CD4-positive, alpha-beta memory T cell (primary cell): Measurements from ENCODE around the gene RITA1. TPM values are rescaled to one million over a fixed set of nuclear protein-coding genes. Genes with fewer than 3 reads are reported as not detected.
"Not testable (repeated sequence)": the region's sequence is repeated elsewhere in the genome, so short reads cannot be mapped to it uniquely, and the experiment has no call there.

ENCODE experiments used
- CTCF ChIA-PET: fragments of 350-600 bp; sonication (Branson Sonifier 250); formaldehyde crosslinking; loops from one replicate; lab custom pipeline; 2021; ENCODE audit warnings: inconsistent platforms; ENCODE audit not compliant: partially characterized antibody; lab: Charles Lee
- POLR2A ChIA-PET: fragments of 350-600 bp; sonication (Branson Sonifier 250); formaldehyde crosslinking; loops from one replicate; lab custom pipeline; 2021; ENCODE audit not compliant: partially characterized antibody; lab: Charles Lee
- DNase-seq, 5 donors: peaks; one replicate each; pipeline versions ENCODE4 v3.0.0 to v3.0.0-alpha.2; 2020 to 2022; ENCODE audit warnings: mixed read lengths in 1 of 5
- H3K27ac ChIP-seq: one replicate; pipeline ENCODE4 v1.7.0; 2013; ENCODE audit warnings: low read depth, low read length
- H3K27me3 ChIP-seq: 2 replicates; pipeline ENCODE4 v1.7.0; 2013; ENCODE audit warnings: mild to moderate bottlenecking, low read length, moderate library complexity; ENCODE audit not compliant: insufficient read depth
- H3K36me3 ChIP-seq: 2 replicates; pipeline ENCODE4 v1.7.0; 2013; ENCODE audit warnings: mild to moderate bottlenecking, low read length, moderate library complexity; ENCODE audit not compliant: insufficient read depth
- H3K4me1 ChIP-seq: 2 replicates; pipeline ENCODE4 v1.7.0; 2013; ENCODE audit warnings: mild to moderate bottlenecking, low read length, moderate library complexity; ENCODE audit not compliant: insufficient read depth
- H3K4me3 ChIP-seq, 2 donors: one replicate each; pipeline ENCODE4 v1.7.0; 2013; ENCODE audit warnings: low read length in 2 of 2, mild to moderate bottlenecking in 1 of 2
- H3K9me3 ChIP-seq, 2 donors: one replicate each; pipeline ENCODE4 v1.7.0; 2013; ENCODE audit warnings: low read length in 2 of 2, control low read depth in 1 of 2; ENCODE audit not compliant: control insufficient read depth in 1 of 2
- H3K27ac Mint-ChIP-seq, 7 donors: one replicate each; pipeline ENCODE4 v1.8.0; 2020 to 2021; ENCODE audit warnings: mixed read lengths in 7 of 7, mild to moderate bottlenecking in 6 of 7, inconsistent platforms in 3 of 7, moderate library complexity in 3 of 7
- H3K27me3 Mint-ChIP-seq, 2 donors: one replicate each; pipeline ENCODE4 v1.8.0; 2020 to 2021; ENCODE audit warnings: mixed read lengths in 2 of 2
- H3K36me3 Mint-ChIP-seq, 2 donors: one replicate each; pipeline ENCODE4 v1.8.0; 2020 to 2021; ENCODE audit warnings: mixed read lengths in 2 of 2, inconsistent platforms in 1 of 2, mild to moderate bottlenecking in 1 of 2
- H3K4me1 Mint-ChIP-seq, 4 donors: one replicate each; pipeline ENCODE4 v1.8.0; 2020 to 2021; ENCODE audit warnings: mixed read lengths in 4 of 4, mild to moderate bottlenecking in 1 of 4
- H3K4me3 Mint-ChIP-seq, 8 donors: one replicate each; pipeline ENCODE4 v1.8.0; 2020 to 2021; ENCODE audit warnings: mixed read lengths in 8 of 8, mild to moderate bottlenecking in 7 of 8, moderate library complexity in 6 of 8, inconsistent platforms in 3 of 8
- H3K9me3 Mint-ChIP-seq, 8 donors: one replicate each; pipeline ENCODE4 v1.8.0; 2020 to 2021; ENCODE audit warnings: mixed read lengths in 8 of 8, mild to moderate bottlenecking in 5 of 8, inconsistent platforms in 3 of 8, moderate library complexity in 1 of 8
- intact Hi-C: fragments of 100-400 bp; cut with micrococcal nuclease; formaldehyde crosslinking; loops from one replicate; pipeline ENCODE4 v1.15.1; 2023
- polyA plus RNA-seq, 2 donors: library from polyadenylated mRNA; unstranded; fragments of 300-500 nt; fragmentation: Illumina TruSeq; gene quantifications; one replicate each; pipeline ENCODE4 v1.2.3, GENCODE V29; 2021
- total RNA-seq, 2 experiments: library from RNA; stranded (reverse); gene quantifications; one replicate each; pipeline ENCODE4 v1.2.3, GENCODE V29; 2021

RITA1 gene
- total and polyA plus RNA-seq, 4 experiments from 2014 or later = 12.8 to 25.9 (median 16.8) TPM

GRCh38 chr12:113200021-113200797, 14.7 kb downstream of the RITA1 start:
- H3K27ac ChIP-seq = no peak overlapping the region
- H3K27ac Mint-ChIP-seq = no peak overlapping the region
- no peaks in the 10 kb centered on the region for H3K36me3 Mint-ChIP-seq

GRCh38 chr12:113201187-113202177, 16.0 kb downstream of the RITA1 start:
- intact Hi-C loops = no loop called here
- POLR2A ChIA-PET = no interaction called here
- no peaks in the 10 kb centered on the region for H3K27me3 Mint-ChIP-seq

More at GRCh38 chr12:113200021-113200797, 14.7 kb downstream of the RITA1 start:
- no peaks in the 10 kb centered on the region for H3K36me3 ChIP-seq
- no peaks in the 10 kb centered on the region for H3K9me3 ChIP-seq
- Mint-ChIP-seq H3K4me3 (no peak overlapping the region), H3K9me3 (no peaks in the 10 kb centered on the region), H3K4me1 (peaks cover 0 to 4% (median 2%) of the 10 kb centered on the region in 4 donors), H3K27me3 (no peaks in the 10 kb centered on the region)
- intact Hi-C loops = no loop called here
- H3K4me1 ChIP-seq = no peaks in the 10 kb centered on the region
- DNase-seq = no peak
- ChIA-PET CTCF (no interaction called here), POLR2A (interaction anchor here (0.7 to 0.9 kb wide), 2 partner anchors 8 to 15 kb away, joined by 3 read pairs; partner anchors contain the start of gene RITA1)
- H3K4me3 ChIP-seq = no peak overlapping the region
- no peaks in the 10 kb centered on the region for H3K27me3 ChIP-seq

GRCh38 chr12:113202300-113203075, 17.0 kb downstream of the RITA1 start:
- POLR2A ChIA-PET = interaction anchor here (0.6 kb wide), 1 partner anchor 14 kb away, joined by 3 read pairs; no protein-coding TSS in a partner anchor
- Mint-ChIP-seq H3K36me3 (no peaks in the 10 kb centered on the region), H3K9me3 (no peaks in the 10 kb centered on the region), H3K27me3 (no peaks in the 10 kb centered on the region), H3K4me1 (peaks cover 4 to 11% (median 8%) of the 10 kb centered on the region in 4 donors), H3K4me3 (no peak overlapping the region), H3K27ac (no peak overlapping the region)
- Histone ChIP-seq H3K27me3 (no peaks in the 10 kb centered on the region), H3K36me3 (no peaks in the 10 kb centered on the region), H3K4me3 (no peak overlapping the region), H3K9me3 (no peaks in the 10 kb centered on the region), H3K4me1 (peaks cover 5% of the 10 kb centered on the region), H3K27ac (no peak overlapping the region)
- intact Hi-C loops = loop anchor here (1.0 kb wide), 1 partner anchor 15 kb away; no protein-coding TSS in a partner anchor
- CTCF ChIA-PET = interaction anchor here (1.4 to 1.5 kb wide), 2 partner anchors 12 to 29 kb away, joined by 3 read pairs; no protein-coding TSS in a partner anchor
- no peak for DNase-seq

More at GRCh38 chr12:113201187-113202177, 16.0 kb downstream of the RITA1 start:
- DNase-seq = no peak
- CTCF ChIA-PET = no interaction called here
- Histone ChIP-seq H3K27ac (no peak overlapping the region), H3K4me1 (no peaks in the 10 kb centered on the region), H3K27me3 (no peaks in the 10 kb centered on the region), H3K4me3 (no peak overlapping the region), H3K9me3 (no peaks in the 10 kb centered on the region), H3K36me3 (no peaks in the 10 kb centered on the region)
- Mint-ChIP-seq H3K4me3 (no peak overlapping the region), H3K4me1 (peaks cover 2 to 8% (median 5%) of the 10 kb centered on the region in 4 donors), H3K9me3 (no peaks in the 10 kb centered on the region), H3K27ac (peak overlapping the region in 1 of 7 donors; percentile 17), H3K36me3 (no peaks in the 10 kb centered on the region)

GRCh38 chr12:113203852-113204760, 18.6 kb downstream of the RITA1 start:
- H3K36me3 ChIP-seq = no peaks in the 10 kb centered on the region
- POLR2A ChIA-PET = interaction anchor here (0.5 kb wide), 1 partner anchor 23 kb away, joined by 3 read pairs; no protein-coding TSS in a partner anchor
- intact Hi-C loops = loop anchor here (1.0 kb wide), 1 partner anchor 17 kb away; no protein-coding TSS in a partner anchor

GRCh38 chr12:113204804-113205203, 19.3 kb downstream of the RITA1 start:
- H3K27me3 ChIP-seq = no peaks in the 10 kb centered on the region
- DNase-seq = no peak
- intact Hi-C loops = loop anchor here (5.0 kb wide), 1 partner anchor 57 kb away; no protein-coding TSS in a partner anchor
- ChIA-PET CTCF (no interaction called here), POLR2A (interaction anchor here (0.5 kb wide), 1 partner anchor 23 kb away, joined by 3 read pairs; no protein-coding TSS in a partner anchor)
- peaks cover 28% of the 10 kb centered on the region for H3K4me1 ChIP-seq
- Mint-ChIP-seq H3K36me3 (no peaks in the 10 kb centered on the region), H3K9me3 (no peaks in the 10 kb centered on the region), H3K27ac (peak overlapping the region in 4 of 7 donors; percentile 22 to 61 (median 42)), H3K27me3 (no peaks in the 10 kb centered on the region), H3K4me1 (peaks cover 17 to 34% (median 27%) of the 10 kb centered on the region in 4 donors), H3K4me3 (no peak overlapping the region)
- H3K36me3 ChIP-seq = no peaks in the 10 kb centered on the region
- no peaks in the 10 kb centered on the region for H3K9me3 ChIP-seq
- no peak overlapping the region for H3K4me3 ChIP-seq
- no peak overlapping the region for H3K27ac ChIP-seq

More at GRCh38 chr12:113203852-113204760, 18.6 kb downstream of the RITA1 start:
- Mint-ChIP-seq H3K4me1 (peaks cover 15 to 27% (median 23%) of the 10 kb centered on the region in 4 donors), H3K27ac (peak overlapping the region in 5 of 7 donors; percentile 22 to 89 (median 60)), H3K36me3 (no peaks in the 10 kb centered on the region), H3K4me3 (no peak overlapping the region), H3K9me3 (no peaks in the 10 kb centered on the region), H3K27me3 (no peaks in the 10 kb centered on the region)
- DNase-seq = no peak
- H3K4me3 ChIP-seq = no peak overlapping the region
- CTCF ChIA-PET = interaction anchor here (1.4 kb wide), 1 partner anchor 13 kb away, joined by 3 read pairs; no protein-coding TSS in a partner anchor
- H3K4me1 ChIP-seq = peaks cover 21% of the 10 kb centered on the region
- H3K9me3 ChIP-seq = no peaks in the 10 kb centered on the region
- H3K27me3 ChIP-seq = no peaks in the 10 kb centered on the region
- no peak overlapping the region for H3K27ac ChIP-seq

- H3K27me3 ChIP-seq, POLR2A ChIA-PET, H3K4me3 ChIP-seq, H3K36me3 Mint-ChIP-seq, H3K4me3 Mint-ChIP-seq, H3K9me3 ChIP-seq, DNase-seq, H3K9me3 Mint-ChIP-seq, H3K27me3 Mint-ChIP-seq, CTCF ChIA-PET, H3K36me3 ChIP-seq, H3K27ac ChIP-seq: not testable (repeated sequence)
- intact Hi-C loops = loop anchor here (5.0 kb wide), 1 partner anchor 55 kb away; no protein-coding TSS in a partner anchor
- Mint-ChIP-seq H3K4me1 (peaks cover 24 to 50% (median 40%) of the 10 kb centered on the region in 4 donors), H3K27ac (peak overlapping the region in 6 of 7 donors; percentile 78 to 97 (median 90))
- H3K4me1 ChIP-seq = peaks cover 47% of the 10 kb centered on the region
Observed at GRCh38 chr12:113206802-113207201, 21.3 kb downstream of the RITA1 start.
